C4-2B (cell line): Measurements from ENCODE around the gene MAN2B2.

Source experiments
- CTCF ChIP-seq: fragments of 450-650 bp; conservative IDR thresholded peaks from 2 replicates; pipeline ENCODE4 v1.5.1; 2017; ENCODE audit warnings: mild to moderate bottlenecking
- ZFX ChIP-seq: fragments of 450-650 bp; IDR thresholded peaks from 2 replicates; pipeline ENCODE4 v1.6.1; 2017

GRCh38 chr4:6525474-6525873, 49.5 kb upstream of the MAN2B2 start:
- TF ChIP-seq CTCF: no peak
- TF ChIP-seq ZFX: no peak
